ENCODE measurements around the gene PPTC7. TPM values are rescaled to one million over a fixed set of nuclear protein-coding genes. Genes with fewer than 3 reads are reported as not detected.
"Not testable (repeated sequence)": the region's sequence is repeated elsewhere in the genome, so short reads cannot be mapped to it uniquely, and the experiment has no call there.

PPTC7 gene, protein sequence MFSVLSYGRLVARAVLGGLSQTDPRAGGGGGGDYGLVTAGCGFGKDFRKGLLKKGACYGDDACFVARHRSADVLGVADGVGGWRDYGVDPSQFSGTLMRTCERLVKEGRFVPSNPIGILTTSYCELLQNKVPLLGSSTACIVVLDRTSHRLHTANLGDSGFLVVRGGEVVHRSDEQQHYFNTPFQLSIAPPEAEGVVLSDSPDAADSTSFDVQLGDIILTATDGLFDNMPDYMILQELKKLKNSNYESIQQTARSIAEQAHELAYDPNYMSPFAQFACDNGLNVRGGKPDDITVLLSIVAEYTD
- 6.0 and 9.5 TPM in 2 replicates for total RNA-seq

DNA sequence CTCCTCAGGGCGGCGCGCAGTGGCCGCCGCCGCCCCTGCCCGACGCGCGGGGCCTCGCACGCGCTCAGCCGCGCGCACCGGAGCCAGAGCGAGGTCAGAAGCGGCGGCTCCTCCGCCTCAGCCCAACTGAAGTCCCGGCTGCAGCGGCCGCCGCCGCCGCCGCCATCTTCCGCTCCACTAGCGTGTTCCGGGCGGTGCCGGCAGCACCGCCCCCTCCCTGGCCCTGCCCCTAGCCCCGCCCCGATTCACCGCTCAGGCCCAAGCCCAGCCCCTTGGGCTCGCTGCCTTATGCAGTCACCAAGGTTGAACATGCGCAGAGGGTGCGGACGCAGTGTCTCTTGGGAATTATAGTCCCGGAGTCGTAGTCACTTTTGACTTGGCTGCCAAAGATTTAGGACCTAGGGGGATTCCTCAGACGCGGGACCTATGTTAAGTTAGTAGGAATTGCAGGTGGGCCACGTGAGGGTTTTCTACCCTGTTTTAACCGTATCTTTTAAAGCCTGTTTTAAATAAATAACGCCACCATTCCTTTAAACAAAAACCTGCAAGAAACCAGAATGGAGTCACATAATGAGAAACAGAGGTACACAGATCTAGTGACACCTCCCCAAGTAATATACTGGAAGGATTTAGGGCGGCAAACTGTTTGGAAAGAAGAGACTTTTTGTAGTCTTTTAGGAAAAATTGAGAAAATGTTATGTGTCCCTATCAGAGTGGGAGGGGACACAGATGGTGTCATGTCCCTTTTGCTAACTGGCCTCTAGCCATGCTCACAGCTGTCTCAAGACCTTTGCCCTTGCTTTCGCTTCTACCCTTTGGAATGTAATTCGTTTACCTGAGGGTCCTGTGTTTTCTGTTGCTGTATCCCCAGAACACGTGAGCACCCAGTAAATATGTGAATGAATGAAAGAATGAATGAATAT lies at the start of gene PPTC7:
PPTC7 (minus strand) TSS at position 182 of the 923 bp plus-strand sequence. CDS start 287 bp downstream, outside the sequence.
- peak; percentile 90 to 96 for DNase-seq (ENCODE audit: low read depth in 2 of 2)

DNA sequence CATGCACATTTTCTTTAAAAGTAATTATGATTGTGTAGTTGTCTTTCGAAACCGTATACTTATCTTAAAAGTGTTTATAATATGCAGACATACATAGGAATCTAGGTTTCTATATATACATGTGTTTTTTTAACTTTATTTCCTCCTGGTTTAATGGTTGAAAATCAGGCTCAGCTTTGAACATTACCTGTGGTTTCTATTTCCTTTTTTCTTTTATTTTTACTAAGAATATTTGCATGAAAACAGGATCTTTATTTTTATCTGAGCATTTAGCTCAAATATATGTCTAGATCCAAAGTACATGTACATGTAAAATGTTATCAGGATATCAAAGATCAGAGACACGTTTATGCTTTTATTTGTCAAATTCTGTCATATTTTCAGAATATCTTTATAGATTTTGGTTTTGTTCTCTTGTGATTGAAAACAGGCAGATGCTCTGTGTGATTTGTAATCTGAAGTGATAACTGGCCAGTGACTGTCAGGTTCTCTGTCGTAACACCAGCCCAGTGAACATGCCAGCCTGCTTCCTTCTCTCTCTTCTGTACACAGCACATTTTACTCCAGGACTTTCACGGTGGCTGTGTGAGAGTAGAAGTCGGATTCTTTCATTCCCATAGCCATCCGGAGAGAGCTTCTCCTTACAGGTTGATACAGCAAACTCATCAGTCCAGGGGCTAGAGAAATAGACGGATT lies 44.5 kb upstream of the PPTC7 start:
- DNase-seq (ENCODE audit: low read depth in 2 of 2) = no peak

DNA sequence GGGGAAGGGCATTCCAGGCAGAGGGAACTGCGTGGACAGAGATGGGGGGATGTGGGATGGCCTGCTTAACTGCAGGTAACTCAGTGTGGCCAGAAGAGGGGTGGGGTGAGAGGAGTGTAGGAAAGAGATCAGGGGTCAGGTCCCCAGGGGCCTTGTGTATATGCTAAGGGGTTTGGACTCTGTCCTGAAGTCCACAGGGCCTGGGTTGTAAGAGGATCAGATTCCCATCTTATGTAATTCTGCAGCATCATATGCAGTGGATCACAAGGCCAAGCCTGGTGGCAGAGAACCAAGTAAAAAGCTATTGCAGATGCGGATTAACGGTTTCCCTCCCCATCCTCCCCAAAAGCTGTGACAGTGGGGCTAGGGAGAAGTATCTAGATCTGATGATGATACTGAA lies 39.5 kb upstream of the PPTC7 start:
- no peak for DNase-seq (ENCODE audit: low read depth in 2 of 2)

DNA sequence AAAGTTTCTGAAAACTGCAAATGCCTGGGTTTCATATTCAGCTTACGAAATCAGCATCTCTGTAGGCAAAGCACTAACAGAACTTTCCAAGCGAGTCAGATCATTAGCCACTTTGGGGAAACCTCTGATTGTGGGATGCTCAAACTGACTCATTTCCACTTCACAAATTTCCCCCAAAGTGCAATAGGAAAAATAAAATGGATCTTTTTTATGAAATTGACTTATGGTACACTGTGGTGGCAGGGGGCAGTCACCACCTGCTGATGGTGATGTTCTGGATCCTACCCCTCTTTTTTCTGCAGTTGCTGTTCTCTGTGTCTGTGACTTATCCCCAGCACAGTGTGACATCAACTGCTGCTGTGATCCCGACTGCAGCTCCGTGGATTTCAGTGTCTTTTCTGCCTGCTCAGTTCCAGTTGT lies 36.4 kb upstream of the PPTC7 start:
- no peak for DNase-seq (ENCODE audit: low read depth in 2 of 2)

GRCh38 chr12:110616471-110617115 lies 33.5 kb upstream of the PPTC7 start:
- DNase-seq (ENCODE audit: low read depth in 2 of 2) = no peak

GRCh38 chr12:110615171-110615570 lies 32.1 kb upstream of the PPTC7 start:
- no peak for DNase-seq (ENCODE audit: low read depth in 2 of 2)

DNA sequence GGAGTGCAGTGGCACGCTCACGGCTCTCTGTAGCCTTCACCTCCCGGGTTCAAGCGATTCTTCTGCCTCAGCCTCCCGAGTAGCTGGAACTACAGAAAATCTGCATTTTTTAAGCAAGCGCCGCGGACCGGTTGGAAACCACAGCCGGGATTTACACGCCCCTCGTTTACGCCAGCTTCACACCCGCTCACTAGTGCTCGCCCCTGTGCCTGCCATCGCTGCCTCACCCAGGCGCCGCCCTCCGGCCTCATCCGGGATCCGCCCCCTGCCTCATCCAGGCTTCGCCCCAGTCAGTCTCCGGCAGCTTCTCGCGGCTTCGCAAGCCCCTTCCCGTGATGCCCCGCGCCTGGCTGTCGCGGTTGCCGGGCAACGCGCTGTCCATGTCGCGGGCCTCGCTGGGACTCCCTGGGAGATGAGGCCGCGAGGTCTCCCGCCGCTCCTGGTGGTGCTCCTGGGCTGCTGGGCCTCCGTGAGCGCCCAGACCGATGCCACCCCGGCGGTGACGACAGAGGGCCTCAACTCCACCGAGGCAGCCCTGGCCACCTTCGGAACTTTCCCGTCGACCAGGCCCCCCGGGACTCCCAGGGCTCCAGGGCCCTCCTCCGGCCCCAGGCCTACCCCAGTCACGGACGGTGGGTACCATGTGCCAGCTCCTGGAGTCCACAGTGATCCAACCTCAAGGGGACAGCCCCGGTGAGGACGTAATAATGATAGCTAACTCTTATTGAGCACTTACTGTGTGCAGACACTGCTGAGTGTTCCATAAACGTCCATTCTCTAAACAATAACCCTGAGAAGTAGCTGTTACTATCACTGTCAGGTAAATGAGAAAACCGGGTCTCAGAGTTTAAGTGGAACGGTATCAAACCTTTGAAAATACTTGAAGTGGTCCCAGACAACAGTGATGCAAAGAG lies 30.9 kb upstream of the PPTC7 start, which contains the start of gene TCTN1:
TCTN1 (plus strand) TSS at position 359 of the 914 bp plus-strand sequence; CDS start at position 413, 54 bp downstream.
- peak; percentile 80 to 93 for DNase-seq (ENCODE audit: low read depth in 2 of 2)

DNA sequence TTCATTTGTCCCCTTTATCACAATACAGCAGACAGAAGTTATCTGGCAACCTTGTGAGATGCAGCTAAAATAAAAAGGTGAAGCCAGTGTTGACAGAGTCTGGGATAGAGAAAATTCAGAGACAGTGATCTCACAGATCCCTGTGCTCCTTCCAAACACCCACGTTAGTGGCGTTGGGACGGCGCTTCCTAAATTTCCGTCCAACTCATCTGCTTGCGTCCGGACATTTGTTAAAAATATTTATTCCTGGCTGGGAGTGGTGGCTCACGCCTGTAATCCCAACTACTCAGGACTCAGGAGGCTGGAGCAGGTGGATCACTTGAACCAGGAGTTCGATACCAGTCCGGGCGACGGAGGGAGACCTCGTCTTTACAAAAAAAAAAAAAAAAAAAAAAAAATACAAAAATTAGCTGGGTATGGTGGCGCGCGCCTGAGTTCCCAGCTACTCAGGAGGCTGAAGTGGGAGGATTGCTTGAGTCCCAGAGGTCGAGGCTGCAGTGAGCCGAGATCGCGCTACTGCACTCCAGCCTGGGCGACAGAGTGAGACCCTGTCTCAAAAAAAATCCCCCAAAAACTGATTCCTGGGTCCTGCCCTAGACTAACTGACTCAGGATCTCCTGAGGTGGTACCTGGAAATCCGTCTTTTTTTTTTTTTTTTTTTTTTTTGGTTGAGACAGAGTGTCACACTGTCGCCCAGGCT lies 30.1 kb upstream of the PPTC7 start:
- DNase-seq (ENCODE audit: low read depth in 2 of 2) = no peak

DNA sequence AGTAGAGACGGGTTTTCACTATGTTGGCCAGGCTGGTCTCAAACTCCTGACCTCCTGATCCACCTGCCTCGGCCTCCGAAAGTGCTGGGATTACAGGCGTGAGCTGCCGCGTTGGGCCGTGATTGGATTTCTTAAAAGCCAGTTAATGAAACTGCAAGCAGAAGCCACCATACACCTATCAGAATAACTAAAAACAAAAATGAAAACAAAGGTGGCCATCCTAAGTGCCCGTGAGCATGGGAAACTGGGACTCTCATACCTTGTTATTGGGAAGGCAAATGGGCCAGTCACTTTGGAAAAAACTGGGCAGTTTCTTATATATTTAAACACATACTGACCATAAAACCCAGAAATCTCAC lies 23.1 kb upstream of the PPTC7 start:
- no peak for DNase-seq (ENCODE audit: low read depth in 2 of 2)

DNA sequence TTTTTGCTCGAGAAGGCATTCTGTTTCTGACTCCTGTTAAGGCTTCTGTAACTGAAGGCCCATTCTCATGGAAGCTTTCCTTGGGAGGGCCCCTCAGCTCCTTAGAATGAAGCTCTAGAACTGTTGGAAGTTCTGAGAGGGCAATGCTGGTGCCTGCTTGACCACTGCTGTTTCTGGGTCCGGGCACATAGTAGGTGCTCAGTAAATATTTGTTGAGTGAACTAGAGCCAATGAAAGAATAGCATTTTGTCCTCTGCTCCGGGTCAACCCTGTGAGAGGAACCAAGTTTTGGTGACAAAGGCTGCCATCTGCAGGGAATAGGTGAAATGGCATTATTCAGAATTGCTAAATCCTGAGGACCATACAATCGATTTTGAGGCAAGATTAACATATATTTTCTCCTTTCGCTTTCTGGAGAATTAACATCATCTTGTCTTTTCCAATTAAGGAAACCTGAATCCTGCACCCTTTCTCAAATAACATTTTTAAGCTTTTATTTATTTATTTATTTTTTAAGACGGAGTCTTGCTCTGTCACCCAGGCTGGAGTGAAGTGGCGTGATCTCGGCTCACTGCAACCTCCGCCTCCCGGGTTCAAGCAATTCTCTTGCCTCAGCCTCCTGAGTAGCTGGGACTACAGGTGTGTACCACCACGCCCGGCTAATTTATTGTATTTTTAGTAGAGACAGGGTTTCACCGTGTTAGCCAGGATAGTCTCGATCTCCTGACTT lies 19.1 kb upstream of the PPTC7 start:
- peak; percentile 55 to 64 for DNase-seq (ENCODE audit: low read depth in 2 of 2)

DNA sequence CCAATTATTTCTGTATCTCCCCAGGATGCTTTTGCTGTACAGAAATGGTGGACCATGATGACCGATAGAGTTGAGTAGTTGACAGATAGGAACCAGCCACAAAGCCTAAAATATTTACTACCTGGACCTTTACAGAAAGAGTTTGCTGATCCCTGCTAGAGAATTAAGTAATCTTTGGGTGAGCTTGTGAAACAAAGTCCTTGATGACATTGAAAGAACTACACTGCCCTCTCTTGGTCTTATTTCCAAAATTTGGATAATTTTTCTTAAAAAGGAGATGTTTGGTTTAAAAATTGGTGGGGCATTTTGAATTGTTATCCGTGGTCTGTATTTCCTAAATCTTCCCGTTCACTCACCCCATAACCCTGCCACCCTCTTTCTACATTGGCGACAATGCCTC lies 17.1 kb upstream of the PPTC7 start:
- peak; percentile 57 to 61 for DNase-seq (ENCODE audit: low read depth in 2 of 2)

GRCh38 chr12:110599334-110599733 lies 16.2 kb upstream of the PPTC7 start:
- no peak for DNase-seq (ENCODE audit: low read depth in 2 of 2)

DNA sequence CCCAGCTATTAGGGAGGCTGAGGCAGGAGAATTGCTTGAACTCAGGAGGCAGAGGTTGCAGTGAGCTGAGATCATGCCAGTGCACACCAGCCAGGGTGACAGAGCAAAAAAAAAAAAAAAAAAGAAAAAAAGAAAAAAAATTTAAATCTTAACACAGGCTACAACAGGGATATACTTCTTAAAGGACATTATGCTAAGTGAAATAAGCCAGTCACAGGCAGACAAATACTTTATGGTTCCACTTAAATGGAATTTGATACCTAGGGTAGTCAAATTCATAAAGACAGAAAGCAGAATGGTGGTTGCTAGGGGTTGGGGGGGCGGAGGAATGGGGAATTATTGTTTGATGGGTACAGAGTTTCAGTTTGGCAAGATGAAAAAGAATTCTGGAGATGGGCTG lies 14.8 kb upstream of the PPTC7 start:
- DNase-seq (ENCODE audit: low read depth in 2 of 2) = no peak

GRCh38 chr12:110592919-110593318 lies 9.8 kb upstream of the PPTC7 start:
- DNase-seq (ENCODE audit: low read depth in 2 of 2) = not testable (repeated sequence)

GRCh38 chr12:110592078-110592477 lies 9.0 kb upstream of the PPTC7 start:
- DNase-seq (ENCODE audit: low read depth in 2 of 2) = no peak

DNA sequence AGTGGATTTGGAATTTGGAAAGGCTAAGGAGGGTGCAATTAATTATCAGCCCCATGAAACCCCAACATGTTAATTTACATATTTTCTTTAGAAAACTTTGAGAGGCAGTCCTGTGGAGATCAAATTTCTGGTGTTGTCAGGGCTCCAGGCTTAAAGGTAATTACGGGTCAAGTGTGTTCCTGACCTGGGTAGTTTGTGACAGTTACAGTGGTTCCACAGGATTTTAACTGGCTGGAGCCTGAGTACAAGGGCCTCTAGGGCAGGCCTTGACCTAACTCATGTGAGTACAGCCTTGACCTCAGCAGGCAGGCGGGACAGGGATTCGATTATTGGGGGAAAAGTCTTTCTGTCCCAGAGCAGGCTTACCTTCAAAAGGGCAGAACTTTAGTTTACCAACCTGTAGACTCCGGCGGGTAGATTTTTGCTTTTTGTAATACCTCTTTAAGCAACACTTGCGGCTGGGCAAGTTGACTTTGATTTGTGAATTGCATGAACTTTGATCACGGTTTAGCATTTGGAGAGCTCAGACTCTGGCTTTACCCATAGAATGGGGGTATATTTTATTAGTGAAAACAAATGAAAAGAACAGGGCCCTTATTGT lies 8.4 kb upstream of the PPTC7 start:
- no peak for DNase-seq (ENCODE audit: low read depth in 2 of 2)

- peak; percentile 4 to 36 for DNase-seq (ENCODE audit: low read depth in 2 of 2)
Observed at GRCh38 chr12:110590806-110591326, 7.7 kb upstream of the PPTC7 start.

DNA sequence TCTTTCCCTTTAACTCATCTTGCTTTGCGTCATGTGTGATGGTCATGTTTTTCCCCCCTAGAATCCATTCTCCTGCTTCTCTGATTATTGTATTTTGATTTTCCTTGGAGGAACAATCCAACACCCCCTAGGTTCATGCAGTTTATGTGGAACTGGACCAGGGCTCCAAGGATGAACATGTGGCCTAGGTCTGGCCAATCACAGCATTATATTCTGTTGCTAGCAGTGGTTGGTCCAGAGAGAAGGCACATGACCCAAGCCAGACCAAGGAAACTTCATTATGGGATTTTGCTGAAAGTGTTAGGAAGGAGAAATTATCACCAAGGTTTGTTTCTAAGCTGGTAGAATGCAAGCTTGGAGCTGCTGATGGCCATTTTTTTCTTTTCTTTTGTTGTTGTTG lies 6.9 kb upstream of the PPTC7 start:
- no peak for DNase-seq (ENCODE audit: low read depth in 2 of 2)

Measured in dermis microvascular lymphatic vessel endothelial cell (primary cell).